Loucy (cell line): ENCODE results near the gene EIF3B.

Experiments
- H2AFZ ChIP-seq: fragments of 200-600 bp; sonication (generic); 2 replicates; pipeline ENCODE4 v1.6.0; 2016; ENCODE audit warnings: antibody characterized with exemption, mild to moderate bottlenecking, low read length, moderate library complexity
- H3F3A ChIP-seq: fragments of 200-600 bp; 2 replicates; pipeline ENCODE4 v1.6.0; 2016; ENCODE audit warnings: antibody characterized with exemption, low read depth, mild to moderate bottlenecking
- H3K27me3 ChIP-seq: fragments of 200-600 bp; sonication (generic); 2 replicates; pipeline ENCODE4 v1.6.1; 2014; ENCODE audit warnings: low read length, mild to moderate bottlenecking; ENCODE audit not compliant: insufficient read depth, poor library complexity, severe bottlenecking
- H3K36me3 ChIP-seq: fragments of 200-600 bp; sonication (generic); 2 replicates; pipeline ENCODE4 v1.6.1; 2016; ENCODE audit warnings: low read length; ENCODE audit not compliant: insufficient read depth
- H3K4me1 ChIP-seq: fragments of 200-600 bp; sonication (generic); 2 replicates; pipeline ENCODE4 v1.5.1; 2014; ENCODE audit warnings: low read length, mild to moderate bottlenecking; ENCODE audit not compliant: insufficient read depth, poor library complexity, severe bottlenecking
- H3K4me2 ChIP-seq: fragments of 200-600 bp; sonication (generic); 2 replicates; pipeline ENCODE4 v1.6.0; 2014; ENCODE audit warnings: antibody characterized with exemption, low read length, low read depth, mild to moderate bottlenecking; ENCODE audit not compliant: poor library complexity, severe bottlenecking
- H3K4me3 ChIP-seq: fragments of 200-600 bp; sonication (generic); 2 replicates; pipeline ENCODE4 v1.5.1; 2014; ENCODE audit warnings: low read length, mild to moderate bottlenecking, mixed read lengths; ENCODE audit not compliant: poor library complexity, severe bottlenecking
- H3K79me2 ChIP-seq: fragments of 200-600 bp; sonication (generic); 2 replicates; pipeline ENCODE4 v1.6.1; 2014; ENCODE audit warnings: low read length; ENCODE audit not compliant: insufficient read depth
- H3K9ac ChIP-seq: fragments of 200-600 bp; sonication (generic); 2 replicates; pipeline ENCODE4 v1.6.0; 2014; ENCODE audit warnings: mild to moderate bottlenecking, low read depth, low read length, moderate library complexity; ENCODE audit not compliant: poor library complexity, severe bottlenecking
- H3K9me2 ChIP-seq: fragments of 200-600 bp; sonication (generic); replicated peaks from 2 replicates; pipeline ENCODE4 v1.6.1; 2016; ENCODE audit warnings: low read depth, low read length, mixed read lengths
- H3K9me3 ChIP-seq: fragments of 200-600 bp; sonication (generic); 2 replicates; pipeline ENCODE4 v1.6.1; 2014; ENCODE audit warnings: mild to moderate bottlenecking, antibody characterized with exemption, low read length, low read depth; ENCODE audit not compliant: insufficient read depth
- H4K20me1 ChIP-seq: fragments of 200-600 bp; sonication (generic); 2 replicates; pipeline ENCODE4 v1.6.0; 2014; ENCODE audit warnings: antibody characterized with exemption, low read length, mild to moderate bottlenecking; ENCODE audit not compliant: insufficient read depth, poor library complexity, severe bottlenecking
- CTCF ChIP-seq: fragments of 200-600 bp; sonication (generic); conservative IDR thresholded peaks from 2 replicates; pipeline ENCODE4 v1.5.1; 2014; ENCODE audit warnings: mild to moderate bottlenecking, antibody characterized with exemption, low read length
- EZH2phosphoT487 ChIP-seq: fragments of 200-600 bp; IDR thresholded peaks from 2 replicates; pipeline ENCODE4 v1.6.1; 2018; ENCODE audit warnings: antibody characterized with exemption, mild to moderate bottlenecking, moderate library complexity, borderline replicate concordance

EIF3B gene

GRCh38 chr7:2325162-2325561 is 29.5 kb upstream of the EIF3B start:
- Histone ChIP-seq H3K9ac (no peak overlapping the region), H4K20me1 (no peaks in the 10 kb centered on the region), H3K36me3 (no peaks in the 10 kb centered on the region), H3K4me3 (no peak overlapping the region), H2AFZ (no peak overlapping the region), H3F3A (no peaks in the 10 kb centered on the region), H3K79me2 (no peaks in the 10 kb centered on the region), H3K9me2 (no peaks in the 10 kb centered on the region), H3K27me3 (no peaks in the 10 kb centered on the region), H3K4me2 (no peak overlapping the region), H3K4me1 (no peaks in the 10 kb centered on the region), H3K9me3 (no peaks in the 10 kb centered on the region)
- TF ChIP-seq EZH2phosphoT487 (no peak), CTCF (no peak)

DNA sequence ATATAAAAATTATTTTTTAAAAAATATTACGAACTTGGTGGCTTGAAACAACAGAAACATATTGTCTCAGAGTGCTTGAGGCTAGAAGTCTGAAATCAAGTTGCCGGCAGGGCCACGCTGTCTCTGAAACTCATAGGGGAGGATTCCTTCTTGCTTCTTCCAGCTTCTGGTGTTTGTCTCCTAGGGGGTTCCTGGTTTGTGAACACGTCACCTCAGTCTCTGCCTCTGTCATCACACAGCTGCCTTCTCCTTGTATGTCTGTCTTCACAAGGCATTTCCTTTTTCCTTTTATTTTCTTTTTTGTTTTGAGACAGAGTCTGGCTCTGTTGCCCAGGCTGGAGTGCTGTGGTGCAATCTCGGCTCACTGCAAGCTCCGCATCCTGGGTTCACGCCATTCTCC is 27.7 kb upstream of the EIF3B start:
- H3K9me2 ChIP-seq: no peaks in the 10 kb centered on the region
- H3K9ac ChIP-seq: no peak overlapping the region
- no peaks in the 10 kb centered on the region for H4K20me1 ChIP-seq
- H3K27me3 ChIP-seq: no peaks in the 10 kb centered on the region
- H3K9me3 ChIP-seq: no peaks in the 10 kb centered on the region
- no peaks in the 10 kb centered on the region for H3F3A ChIP-seq
- TF ChIP-seq EZH2phosphoT487 (no peak), CTCF (no peak)
- no peaks in the 10 kb centered on the region for H3K79me2 ChIP-seq
- H3K4me2 ChIP-seq: no peak overlapping the region
- no peak overlapping the region for H3K4me3 ChIP-seq
- no peak overlapping the region for H2AFZ ChIP-seq
- H3K36me3 ChIP-seq: no peaks in the 10 kb centered on the region
- no peaks in the 10 kb centered on the region for H3K4me1 ChIP-seq

DNA sequence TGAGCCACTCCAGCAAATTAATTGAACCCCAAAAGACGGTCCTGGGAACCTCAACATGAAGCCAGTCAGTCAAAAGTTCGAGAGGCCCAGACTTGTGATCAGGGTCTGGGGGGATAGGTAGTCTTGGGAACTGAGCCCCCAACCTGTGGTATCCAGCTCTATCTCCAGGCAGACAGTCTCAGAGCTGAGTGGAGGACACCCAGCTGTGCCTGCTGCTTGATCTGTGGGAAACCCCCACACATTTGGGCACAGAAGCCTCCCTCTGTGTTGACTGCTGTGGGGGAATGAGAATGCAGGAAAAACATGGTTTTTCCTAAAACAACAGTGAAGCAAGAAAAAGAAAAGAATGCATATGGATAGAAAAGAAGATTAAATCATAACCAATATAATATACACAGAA is 24.1 kb upstream of the EIF3B start:
- H3K4me3 ChIP-seq: no peak overlapping the region
- H3K4me2 ChIP-seq: no peak overlapping the region
- no peaks in the 10 kb centered on the region for H3K9me3 ChIP-seq
- H3F3A ChIP-seq: no peaks in the 10 kb centered on the region
- H3K79me2 ChIP-seq: no peaks in the 10 kb centered on the region
- no peaks in the 10 kb centered on the region for H3K9me2 ChIP-seq
- no peaks in the 10 kb centered on the region for H3K36me3 ChIP-seq
- TF ChIP-seq CTCF (no peak; the same call in 1 of the 2 replicates), EZH2phosphoT487 (no peak)
- no peak overlapping the region for H2AFZ ChIP-seq
- no peaks in the 10 kb centered on the region for H3K4me1 ChIP-seq
- H3K9ac ChIP-seq: no peak overlapping the region
- H4K20me1 ChIP-seq: no peaks in the 10 kb centered on the region
- no peaks in the 10 kb centered on the region for H3K27me3 ChIP-seq
